B cell (primary cell): Measurements from ENCODE around the gene FKRP. TPM values are rescaled to one million over a fixed set of nuclear protein-coding genes. Genes with fewer than 3 reads are reported as not detected.
A peak's percentile ranks its signal among the peaks of the same experiment; 100 is the strongest.

Experiments used
- ATAC-seq: fragments of 200-7000 bp; cut with Tn5 transposase; one replicate; pipeline ENCODE4 v1.10.0; 2021; ENCODE audit warnings: low read depth, mild to moderate bottlenecking, moderate number of reproducible peaks, moderate library complexity
- CTCF ChIA-PET: fragments of 350-600 bp; sonication (Branson Sonifier 250); formaldehyde crosslinking; loops from one replicate; lab custom pipeline; 2021; ENCODE audit warnings: antibody characterized with exemption, inconsistent platforms; lab: Charles Lee
- POLR2A ChIA-PET: fragments of 350-600 bp; sonication (Branson Sonifier 250); formaldehyde crosslinking; loops from one replicate; lab custom pipeline; 2021; ENCODE audit warnings: antibody characterized with exemption; lab: Charles Lee
- DNase-seq: peaks from one replicate; pipeline ENCODE4 v3.0.0; 2013
- H2AFZ ChIP-seq: 2 replicates; pipeline ENCODE4 v1.6.1; 2012; ENCODE audit warnings: mild to moderate bottlenecking, low read depth, low read length; ENCODE audit not compliant: insufficient read depth, poor library complexity, severe bottlenecking
- H3K27ac ChIP-seq, 2 donors: 1 replicate in 1 of 2; 2 replicates in 1 of 2; pipeline ENCODE4 v1.5.1; 2012 to 2013; ENCODE audit warnings: low read length in 2 of 2, mild to moderate bottlenecking in 2 of 2, moderate library complexity in 1 of 2
- H3K27me3 ChIP-seq, 4 experiments: fragments of 200-600 bp in 1 of 4; sonication (generic) in 1 of 4; replicated peaks in 1 of 4; 1 replicate in 2 of 4; 2 replicates in 2 of 4; pipeline versions ENCODE4 v1.6.1 to v1.7.0; 2013 to 2016; ENCODE audit warnings: low read length in 3 of 4, mild to moderate bottlenecking in 2 of 4, mixed read lengths in 1 of 4, moderate library complexity in 1 of 4; ENCODE audit not compliant: insufficient read depth in 4 of 4, control insufficient read depth in 3 of 4; ENCODE audit errors: control extremely low read depth in 1 of 4
- H3K36me3 ChIP-seq, 2 experiments: replicated peaks in 1 of 2; 1 replicate in 1 of 2; 2 replicates in 1 of 2; pipeline versions ENCODE4 v1.6.1 to v1.7.1; 2013; ENCODE audit warnings: low read length in 1 of 2; ENCODE audit not compliant: insufficient read depth in 2 of 2, control insufficient read depth in 1 of 2; ENCODE audit errors: control extremely low read depth in 1 of 2, extremely low read depth in 1 of 2
- H3K4me1 ChIP-seq, 2 donors: fragments of 200-600 bp in 1 of 2; sonication (generic) in 1 of 2; 1 replicate in 1 of 2; 2 replicates in 1 of 2; pipeline versions ENCODE4 v1.5.1 to v1.6.1; 2013 to 2017; ENCODE audit warnings: low read length in 2 of 2; ENCODE audit not compliant: control insufficient read depth in 2 of 2, insufficient read depth in 2 of 2
- H3K4me2 ChIP-seq: replicated peaks from 2 replicates; pipeline ENCODE3; 2012; ENCODE audit warnings: mild to moderate bottlenecking, low read depth, low read length; ENCODE audit not compliant: poor library complexity, severe bottlenecking
- H3K4me3 ChIP-seq, 5 experiments: fragments of 200-600 bp in 1 of 5; sonication (generic) in 1 of 5; 1 replicate in 3 of 5; 2 replicates in 2 of 5; pipeline versions ENCODE4 v1.5.1 to v1.7.0; 2011 to 2016; ENCODE audit warnings: low read length in 4 of 5, mild to moderate bottlenecking in 4 of 5, low read depth in 2 of 5, control low read depth in 1 of 5, moderate library complexity in 1 of 5; ENCODE audit not compliant: insufficient read depth in 1 of 5; ENCODE audit errors: control extremely low read depth in 1 of 5, extremely low read depth in 1 of 5
- H3K79me2 ChIP-seq: fragments of 200-600 bp; sonication (generic); one replicate; pipeline ENCODE4 v1.6.0; 2016; ENCODE audit warnings: low read length; ENCODE audit not compliant: control insufficient read depth, insufficient read depth
- H3K9ac ChIP-seq: fragments of 200-600 bp; sonication (generic); 2 replicates; pipeline ENCODE4 v1.6.1; 2017; ENCODE audit warnings: mild to moderate bottlenecking, low read length, moderate library complexity
- H3K9me3 ChIP-seq, 3 donors: one replicate each; pipeline versions ENCODE4 v1.6.1 to v1.7.1; 2013; ENCODE audit warnings: low read length in 2 of 3; ENCODE audit not compliant: control insufficient read depth in 2 of 3, insufficient read depth in 1 of 3; ENCODE audit errors: control extremely low read depth in 1 of 3
- H4K20me1 ChIP-seq: 2 replicates; pipeline ENCODE4 v1.6.0; 2012; ENCODE audit warnings: mild to moderate bottlenecking, low read length; ENCODE audit not compliant: insufficient read depth, control insufficient read depth, poor library complexity, severe bottlenecking
- H3K27ac Mint-ChIP-seq: one replicate; pipeline ENCODE4 v1.8.0; 2021; ENCODE audit warnings: mixed read lengths
- H3K27me3 Mint-ChIP-seq: one replicate; pipeline ENCODE4 v1.8.0; 2021; ENCODE audit warnings: mixed read lengths
- H3K4me1 Mint-ChIP-seq: one replicate; pipeline ENCODE4 v1.8.0; 2021; ENCODE audit warnings: mixed read lengths
- H3K4me3 Mint-ChIP-seq: one replicate; pipeline ENCODE4 v1.8.0; 2021; ENCODE audit warnings: mixed read lengths
- H3K9me3 Mint-ChIP-seq: one replicate; pipeline ENCODE4 v1.8.0; 2022; ENCODE audit warnings: mixed read lengths; ENCODE audit not compliant: insufficient read depth
- EZH2 ChIP-seq: IDR thresholded peaks from 2 replicates; pipeline ENCODE4 v1.6.1; 2012; ENCODE audit warnings: borderline replicate concordance, low read depth, mild to moderate bottlenecking, moderate library complexity, low read length; ENCODE audit not compliant: insufficient read depth, poor library complexity, severe bottlenecking
- WGBS: methylation state at CpG from one replicate; pipeline ENCODE4 v1.1.5; 2013; ENCODE audit warnings: missing lambda C conversion rate; ENCODE audit not compliant: insufficient coverage; 5-methylcytosine and 5-hydroxymethylcytosine counted together
- intact Hi-C: fragments of 100-400 bp; cut with micrococcal nuclease; formaldehyde crosslinking; loops from one replicate; pipeline ENCODE4 v1.10.0; 2022
- polyA plus RNA-seq: library from polyadenylated mRNA; depleted of rRNA; stranded (reverse); fragments of >200 nt; gene quantifications from 2 replicates; pipeline ENCODE4 v1.2.3, GENCODE V29; 2012
- total RNA-seq, 2 donors: library from RNA; stranded (reverse); fragments of 120-200 nt in 1 of 2; gene quantifications; 1 replicate in 1 of 2; 2 replicates in 1 of 2; pipeline versions ENCODE4 v1.2.3 to v1.2.4, GENCODE V29; 2013 to 2022
- TF ChIP-seq, protein P1 (sequence below): fragments of 200-600 bp; IDR thresholded peaks from one replicate; pipeline ENCODE4 v1.8.0; 2022; ENCODE audit warnings: antibody characterized with exemption, mild to moderate bottlenecking

Gene FKRP
- total and polyA plus RNA-seq, 2 donors (not counting 1 experiment from before 2014, with no cell fraction given), result 30.2 to 38.8 TPM

GRCh38 chr19:46715975-46716671, 29.7 kb upstream of the FKRP start:
- Mint-ChIP-seq H3K27ac (peak overlapping the region; percentile 95), H3K4me3 (peak overlapping the region; percentile 97), H3K9me3 (no peaks in the 10 kb centered on the region), H3K27me3 (no peaks in the 10 kb centered on the region), H3K4me1 (peaks cover 56% of the 10 kb centered on the region)
- Histone ChIP-seq H3K4me1 (peaks cover 47 to 64% of the 10 kb centered on the region in 2 donors), H2AFZ (peak overlapping the region; percentile 74), H3K27me3 (no peaks in the 10 kb centered on the region), H4K20me1 (peaks cover 36% of the 10 kb centered on the region), H3K4me3 (peak overlapping the region; percentile 77 to 99 (median 92)), H3K9me3 (no peaks in the 10 kb centered on the region), H3K9ac (peak overlapping the region; percentile 92), H3K36me3 (peaks cover 0 to 20% of the 10 kb centered on the region in 2 experiments), H3K27ac (peak overlapping the region; percentile 82 to 89), H3K4me2 (peak overlapping the region; percentile 94), H3K79me2 (peaks cover 64% of the 10 kb centered on the region)
- ChIA-PET CTCF (interaction anchor here (4.2 to 4.4 kb wide), 2 partner anchors 12 to 13 kb away, joined by 55 to 65 read pairs; no protein-coding TSS in a partner anchor), POLR2A (interaction anchor here (0.6 to 0.7 kb wide), 3 partner anchors 101 to 114 kb away, joined by 3 to 7 read pairs (median 3); no protein-coding TSS in a partner anchor)
- WGBS, result 1% methylated on average over 42 of the region's 42 CpGs
- intact Hi-C loops, result loop anchor here (2.0 to 5.0 kb wide), 2 partner anchors 71 to 99 kb away; no protein-coding TSS in a partner anchor
- TF ChIP-seq, protein P1, sequence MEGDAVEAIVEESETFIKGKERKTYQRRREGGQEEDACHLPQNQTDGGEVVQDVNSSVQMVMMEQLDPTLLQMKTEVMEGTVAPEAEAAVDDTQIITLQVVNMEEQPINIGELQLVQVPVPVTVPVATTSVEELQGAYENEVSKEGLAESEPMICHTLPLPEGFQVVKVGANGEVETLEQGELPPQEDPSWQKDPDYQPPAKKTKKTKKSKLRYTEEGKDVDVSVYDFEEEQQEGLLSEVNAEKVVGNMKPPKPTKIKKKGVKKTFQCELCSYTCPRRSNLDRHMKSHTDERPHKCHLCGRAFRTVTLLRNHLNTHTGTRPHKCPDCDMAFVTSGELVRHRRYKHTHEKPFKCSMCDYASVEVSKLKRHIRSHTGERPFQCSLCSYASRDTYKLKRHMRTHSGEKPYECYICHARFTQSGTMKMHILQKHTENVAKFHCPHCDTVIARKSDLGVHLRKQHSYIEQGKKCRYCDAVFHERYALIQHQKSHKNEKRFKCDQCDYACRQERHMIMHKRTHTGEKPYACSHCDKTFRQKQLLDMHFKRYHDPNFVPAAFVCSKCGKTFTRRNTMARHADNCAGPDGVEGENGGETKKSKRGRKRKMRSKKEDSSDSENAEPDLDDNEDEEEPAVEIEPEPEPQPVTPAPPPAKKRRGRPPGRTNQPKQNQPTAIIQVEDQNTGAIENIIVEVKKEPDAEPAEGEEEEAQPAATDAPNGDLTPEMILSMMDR, result no peak
- TF ChIP-seq EZH2, result no peak
- ATAC-seq, result no peak
- DNase-seq, result peak; percentile 25

DNA sequence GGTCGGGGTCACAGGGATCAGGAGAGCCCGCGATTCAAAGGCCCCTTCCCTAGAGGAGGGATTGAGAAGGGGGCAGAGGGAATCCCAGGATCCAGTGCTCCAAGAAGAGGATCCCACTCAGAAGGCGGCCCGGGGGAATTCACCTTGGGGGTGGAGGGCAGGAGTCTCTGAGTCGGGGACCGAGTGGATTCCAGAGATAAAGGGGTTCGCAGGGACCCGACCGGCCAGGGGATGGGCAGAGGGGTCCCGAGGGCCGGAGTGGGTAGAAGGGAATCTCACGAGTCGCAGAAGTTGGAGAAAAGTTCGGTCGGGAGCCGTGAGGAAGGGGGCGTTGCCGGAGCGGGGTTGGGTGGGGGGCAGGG, 29.2 kb upstream of the FKRP start:
- H3K4me3 Mint-ChIP-seq, result peak overlapping the region; percentile 97
- H3K4me1 ChIP-seq, result peaks cover 53 to 69% of the 10 kb centered on the region in 2 donors

More for the DNA sequence above, 29.2 kb upstream of the FKRP start:
- Histone ChIP-seq H3K27ac (peak overlapping the region; percentile 82 to 89), H3K79me2 (peaks cover 67% of the 10 kb centered on the region), H3K9ac (peak overlapping the region; percentile 92), H3K36me3 (peaks cover 0 to 22% of the 10 kb centered on the region in 2 experiments), H3K4me3 (peak overlapping the region; percentile 64 to 99 (median 92)), H4K20me1 (peaks cover 32% of the 10 kb centered on the region), H3K9me3 (no peaks in the 10 kb centered on the region), H2AFZ (peak overlapping the region; percentile 74), H3K4me2 (peak overlapping the region; percentile 94), H3K27me3 (no peaks in the 10 kb centered on the region)
- TF ChIP-seq EZH2, result no peak
- TF ChIP-seq, protein P1, result no peak
- POLR2A ChIA-PET, result interaction anchor here (0.7 to 0.9 kb wide), 4 partner anchors 12 to 115 kb away, joined by 3 to 7 read pairs (median 4); no protein-coding TSS in a partner anchor
- Mint-ChIP-seq H3K4me1 (peaks cover 61% of the 10 kb centered on the region), H3K27ac (peak overlapping the region; percentile 95), H3K27me3 (no peaks in the 10 kb centered on the region), H3K9me3 (no peaks in the 10 kb centered on the region)
- intact Hi-C loops, result loop anchor here (5.0 kb wide), 1 partner anchor 99 kb away; no protein-coding TSS in a partner anchor
- 0% methylated on average over 20 of the region's 20 CpGs for WGBS
- CTCF ChIA-PET, result interaction anchor here (4.2 kb wide), 1 partner anchor 12 kb away, joined by 55 read pairs; no protein-coding TSS in a partner anchor
- no peak for DNase-seq
- ATAC-seq, result no peak
